Measurements from ENCODE around the gene STX8.

Gene STX8

DNA sequence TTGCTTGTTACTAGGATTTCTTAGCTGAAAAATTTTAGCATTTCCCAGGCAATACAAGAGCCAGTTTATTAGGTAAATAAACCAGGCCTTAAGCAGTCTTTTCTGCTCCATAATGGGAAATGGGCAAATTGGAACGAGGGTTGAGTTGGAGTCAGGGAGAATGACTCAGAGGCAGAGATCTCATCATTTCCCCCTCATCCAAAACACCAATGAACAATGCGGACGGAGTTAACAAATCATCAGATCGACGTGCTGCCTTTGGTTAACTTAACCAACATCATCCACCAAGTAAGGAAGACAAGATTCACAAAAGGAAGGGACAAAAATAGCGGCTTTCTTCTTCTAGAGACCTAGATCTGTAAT, 243.5 kb downstream of the STX8 start:
- no peak for DNase-seq

DNA sequence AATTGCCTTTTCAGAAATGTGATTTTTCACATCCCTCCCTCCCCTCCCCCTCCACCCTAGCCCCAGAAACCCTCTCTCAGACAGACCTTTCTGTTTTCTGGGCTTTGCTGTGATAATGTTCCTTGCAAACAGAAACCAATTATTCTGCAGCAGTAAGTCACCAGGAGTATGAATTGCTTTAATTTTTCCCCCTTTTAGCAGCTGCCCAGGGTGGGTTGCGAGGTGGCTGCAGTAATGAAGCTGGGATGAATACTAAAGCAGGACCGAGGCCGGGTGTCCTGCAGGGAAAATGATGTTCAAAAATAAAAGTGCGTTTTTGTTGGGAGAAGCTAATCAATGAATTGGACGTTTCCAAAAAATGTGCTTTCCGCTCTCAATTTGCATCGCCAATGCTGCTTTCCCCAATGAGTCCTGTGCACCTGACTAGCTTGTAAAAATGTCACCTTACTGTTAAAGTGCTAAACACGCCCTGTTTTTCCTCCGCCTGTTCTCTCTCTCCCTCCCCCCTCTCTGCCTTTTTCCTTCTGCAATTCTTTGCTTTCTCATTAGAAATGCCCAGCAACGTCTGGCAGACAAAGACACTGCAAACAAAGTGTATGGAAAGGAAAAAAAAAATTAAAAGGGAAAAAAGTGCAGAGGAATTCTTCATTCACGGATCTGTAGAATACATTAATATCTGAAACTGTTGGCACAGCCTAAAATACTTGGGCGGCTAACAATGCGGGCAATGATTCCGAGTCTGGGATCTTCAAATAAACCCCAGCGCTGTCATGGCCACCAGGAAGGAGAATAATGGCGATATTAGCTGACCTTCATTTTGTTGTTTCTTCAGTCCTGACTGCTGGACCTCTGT, 244.1 kb downstream of the STX8 start:
- no peak for DNase-seq

DNA sequence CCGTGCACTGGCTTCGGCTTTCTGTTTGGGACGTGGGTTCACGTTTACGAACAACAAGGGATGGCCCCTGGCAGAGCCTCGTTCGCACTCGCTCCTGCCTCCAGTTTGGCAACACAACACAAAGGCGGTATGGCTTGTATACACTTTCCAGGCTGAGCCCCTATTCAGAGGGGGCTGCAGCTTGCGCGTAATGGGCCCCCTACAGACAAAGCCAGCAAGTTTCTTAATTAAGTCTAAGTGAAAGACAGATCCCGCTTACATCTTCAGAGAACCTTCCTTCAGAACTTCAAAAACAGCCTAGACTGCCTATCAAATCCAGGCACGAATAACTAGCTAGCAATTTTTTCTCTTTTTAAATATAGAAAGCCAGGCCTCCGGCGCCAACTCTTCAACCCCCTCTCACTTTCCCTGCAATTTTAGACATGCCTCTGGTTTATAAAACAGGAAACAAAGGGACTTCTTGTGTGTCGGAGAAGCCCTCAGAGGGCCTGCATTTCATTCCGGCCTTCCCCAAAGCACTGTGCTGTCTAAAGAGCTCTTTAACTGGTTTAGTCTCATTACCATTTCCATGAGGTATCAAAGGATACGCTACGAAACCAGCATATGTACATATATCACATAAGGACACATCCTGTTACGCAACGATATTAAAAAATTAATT, 244.9 kb downstream of the STX8 start:
- DNase-seq = no peak

DNA sequence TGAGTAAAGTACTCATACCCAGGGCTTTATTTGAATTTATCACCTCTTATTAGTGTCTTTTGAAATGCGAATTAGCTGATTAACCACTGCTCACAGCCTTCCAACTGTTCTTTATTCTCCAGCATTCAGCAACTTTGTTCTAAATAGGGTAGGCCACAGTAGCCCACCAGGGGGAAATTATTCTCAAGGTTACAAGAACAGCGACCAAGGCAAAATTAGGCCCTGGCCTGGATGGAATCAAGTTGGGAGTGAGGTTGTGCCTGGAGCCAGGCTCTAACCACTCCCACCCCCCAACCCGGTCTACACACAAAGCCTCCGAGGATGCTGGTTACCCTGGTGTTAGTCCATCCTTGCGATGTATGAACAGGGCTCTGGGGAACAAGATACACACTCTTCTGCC, 245.5 kb downstream of the STX8 start:
- no peak for DNase-seq

DNA sequence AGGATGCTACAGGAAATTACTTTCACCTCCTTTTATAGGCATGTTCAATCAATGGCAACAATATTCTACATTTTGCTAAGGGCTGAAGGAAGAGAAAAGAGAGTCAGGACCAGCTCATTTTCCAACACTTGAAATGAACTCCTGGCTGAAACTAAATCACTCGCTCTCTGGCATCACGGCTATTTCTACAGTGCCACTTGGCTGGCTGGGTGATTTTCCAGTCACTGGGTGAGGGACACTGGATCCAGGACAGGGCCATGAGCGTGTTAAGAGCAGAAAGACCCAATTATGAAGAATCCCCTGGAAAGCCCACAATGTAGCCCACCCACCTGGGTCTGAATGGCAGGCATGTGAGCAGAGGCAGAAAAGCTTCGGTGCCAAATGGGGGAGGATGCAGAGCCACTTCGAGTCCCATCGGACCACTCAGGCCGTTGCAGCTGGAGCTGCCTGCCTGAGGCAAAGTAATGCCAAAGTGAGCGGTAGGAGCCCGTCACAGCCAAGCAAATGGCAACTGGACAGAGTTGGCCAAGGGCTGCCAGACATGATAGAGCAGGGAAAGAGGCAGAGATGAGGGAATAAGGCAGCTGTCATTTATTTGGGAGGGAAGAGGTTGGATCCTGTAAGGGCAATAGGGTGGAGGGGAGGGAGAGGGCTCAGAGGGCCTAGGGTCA, 246.2 kb downstream of the STX8 start:
- DNase-seq = no peak

DNA sequence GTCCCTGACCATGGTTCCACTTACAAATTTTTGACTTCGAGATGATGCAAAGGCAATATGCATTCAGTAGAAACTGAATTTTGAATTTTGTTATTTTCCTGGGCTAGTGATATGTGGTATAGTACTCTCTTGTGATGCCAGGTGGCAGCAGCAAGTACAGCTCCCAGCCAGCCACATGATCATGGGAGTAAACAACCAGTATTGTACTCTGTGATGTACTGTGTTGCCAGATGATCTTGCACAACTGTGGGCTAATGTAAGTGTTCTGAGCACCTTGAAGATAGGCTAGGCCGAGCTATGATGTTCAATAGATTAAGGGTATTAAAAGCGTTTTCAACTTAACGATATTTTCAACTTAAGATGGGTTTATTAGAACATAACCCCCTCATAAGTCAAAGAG, 250.8 kb downstream of the STX8 start:
- no peak for DNase-seq

DNA sequence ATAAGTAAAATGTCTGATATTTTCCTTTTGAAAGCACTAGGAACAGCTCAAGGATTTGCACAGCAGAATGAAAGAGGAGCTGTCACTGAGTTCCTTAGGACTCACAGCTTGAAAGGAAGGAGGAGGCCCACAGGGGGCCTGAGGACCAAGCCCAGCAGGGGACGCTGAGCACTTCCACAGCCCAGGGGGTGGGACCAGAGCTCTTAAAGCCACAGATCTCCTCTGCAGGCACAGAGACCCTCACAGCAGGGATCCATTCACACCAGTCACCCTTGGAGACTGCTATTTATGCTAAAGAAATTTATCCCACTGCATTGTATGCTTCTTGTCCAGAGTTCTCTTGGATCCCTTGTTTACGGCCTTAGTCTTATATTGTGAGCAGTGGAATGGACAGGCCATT, 253.3 kb downstream of the STX8 start:
- no peak for DNase-seq

DNA sequence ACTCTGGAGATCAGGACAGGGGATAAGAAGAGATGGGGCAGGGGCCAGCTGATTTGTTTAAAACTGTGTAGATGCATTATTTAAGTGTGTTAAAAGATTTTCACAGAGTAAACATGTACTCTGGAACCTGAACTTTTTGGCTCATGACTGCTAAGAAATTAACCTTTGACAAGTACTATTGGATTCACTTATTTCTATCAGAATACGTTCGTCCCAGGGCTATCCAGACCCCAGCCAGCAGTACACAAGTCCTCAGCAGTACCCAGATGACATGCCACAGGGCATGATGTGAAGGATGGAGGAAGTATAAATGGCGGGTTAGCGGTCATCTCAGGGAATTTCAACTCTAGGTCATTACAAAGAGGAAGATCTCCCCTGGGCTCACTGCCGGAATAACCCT, 253.7 kb downstream of the STX8 start:
- no peak for DNase-seq

DNA sequence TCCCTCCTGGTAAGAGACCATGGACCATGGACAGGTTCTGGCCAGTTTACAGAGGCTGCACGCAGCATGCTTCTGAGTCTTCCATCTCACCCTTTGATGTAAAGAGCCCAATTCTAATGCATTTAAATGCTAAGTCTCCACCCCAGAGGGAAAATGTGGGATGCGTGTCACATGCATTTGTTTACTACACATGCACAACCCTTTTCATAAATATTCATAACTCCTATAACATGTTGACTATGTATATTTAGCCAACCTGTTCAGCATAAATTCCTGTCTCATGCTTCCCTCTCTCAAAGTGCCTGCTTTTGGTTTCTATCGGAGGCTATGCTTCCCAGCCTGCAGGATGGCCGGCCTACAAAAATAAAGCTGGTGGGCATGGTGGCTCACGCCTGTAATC, 260.3 kb downstream of the STX8 start:
- no peak for DNase-seq

DNA sequence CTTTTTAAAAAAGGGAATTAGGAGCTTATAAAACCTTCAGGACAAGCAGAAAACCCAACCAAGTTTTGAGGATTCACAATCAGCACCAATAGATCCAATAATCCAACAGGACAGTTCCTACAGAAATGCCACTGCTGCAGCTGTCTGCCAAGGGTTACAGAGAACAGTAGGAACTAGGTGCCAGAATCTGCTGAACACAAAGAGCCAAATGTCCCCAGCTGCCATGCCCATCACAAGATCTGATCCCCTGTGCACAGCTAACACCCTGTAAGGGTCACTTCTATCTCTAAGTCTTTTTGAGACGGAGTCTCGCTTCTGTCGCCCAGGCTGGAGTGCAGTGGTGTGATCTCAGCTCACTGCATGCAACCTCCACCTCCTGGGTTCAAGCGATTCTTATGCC, 262.3 kb downstream of the STX8 start:
- no peak for DNase-seq

DNA sequence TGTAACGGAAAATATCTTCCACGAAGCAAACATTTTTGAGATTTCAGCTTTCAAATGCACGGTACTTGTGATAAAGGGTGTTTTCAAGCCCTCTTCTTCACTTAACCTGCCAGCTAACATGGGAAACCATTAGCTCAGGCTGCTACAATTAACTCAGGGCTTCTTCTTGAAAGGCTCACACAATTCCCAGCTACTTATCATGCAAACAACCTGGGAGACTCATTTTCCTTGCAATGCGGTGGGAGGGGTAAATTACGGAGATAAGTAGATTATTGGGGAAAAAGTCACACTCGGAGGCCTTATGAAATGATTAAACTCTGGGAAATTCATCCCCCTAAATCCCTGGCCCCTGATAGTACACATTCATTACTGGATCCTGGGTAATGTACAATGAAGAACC, 266.4 kb downstream of the STX8 start:
- DNase-seq = no peak

DNA sequence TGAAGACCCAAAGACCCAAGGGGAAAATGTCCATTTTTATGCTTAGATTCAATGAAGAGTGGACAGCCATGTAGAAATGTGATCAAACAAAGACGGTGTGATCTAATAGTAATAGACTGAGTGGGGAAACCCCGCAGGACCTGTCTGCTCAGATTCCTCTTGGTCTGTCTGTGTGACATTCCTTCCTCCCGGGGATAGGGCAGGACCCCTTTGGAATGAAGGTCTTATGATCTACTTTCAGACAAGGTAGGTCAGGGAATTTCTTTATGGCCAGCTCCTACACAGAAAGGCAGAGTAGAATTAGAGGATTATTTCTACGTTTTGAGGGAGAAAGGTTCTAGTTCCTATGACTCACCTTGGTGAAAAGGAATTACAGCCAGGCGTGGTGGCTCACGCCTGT, 267.6 kb downstream of the STX8 start:
- no peak for DNase-seq

DNA sequence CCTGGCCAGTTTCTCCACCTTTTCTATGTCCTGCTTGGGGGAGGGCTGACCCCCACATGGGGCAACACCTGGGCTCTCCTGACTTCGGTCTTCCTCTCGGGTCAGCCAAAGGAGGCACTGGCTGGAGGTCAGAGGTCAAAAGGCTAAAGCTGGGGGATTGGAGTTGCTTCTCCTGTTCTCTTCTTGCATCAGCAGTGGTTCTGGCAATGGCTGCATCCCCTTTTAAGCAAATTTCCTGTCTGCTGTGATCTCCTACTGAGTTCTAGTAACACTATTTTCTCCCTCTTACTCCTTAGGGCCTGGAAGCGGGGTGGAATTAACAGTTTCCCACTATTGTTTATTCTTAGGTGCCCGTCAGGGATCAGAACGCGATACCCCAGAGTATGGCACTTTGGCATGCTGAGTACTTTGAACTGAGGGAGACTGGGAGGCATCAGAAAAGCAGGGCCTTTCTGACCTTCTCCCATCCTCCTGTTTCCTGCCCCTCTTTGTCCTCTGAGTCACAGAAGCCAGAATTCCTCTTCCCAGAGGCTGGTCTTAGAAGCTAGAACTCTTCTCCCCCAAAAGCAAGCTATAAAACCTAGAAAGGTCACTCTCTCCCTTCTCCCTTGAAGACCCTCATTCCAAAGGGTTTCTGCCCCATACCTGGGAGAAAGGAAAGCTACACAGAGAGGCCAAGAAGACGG, 268.2 kb downstream of the STX8 start:
- peak; percentile 25 for DNase-seq

DNA sequence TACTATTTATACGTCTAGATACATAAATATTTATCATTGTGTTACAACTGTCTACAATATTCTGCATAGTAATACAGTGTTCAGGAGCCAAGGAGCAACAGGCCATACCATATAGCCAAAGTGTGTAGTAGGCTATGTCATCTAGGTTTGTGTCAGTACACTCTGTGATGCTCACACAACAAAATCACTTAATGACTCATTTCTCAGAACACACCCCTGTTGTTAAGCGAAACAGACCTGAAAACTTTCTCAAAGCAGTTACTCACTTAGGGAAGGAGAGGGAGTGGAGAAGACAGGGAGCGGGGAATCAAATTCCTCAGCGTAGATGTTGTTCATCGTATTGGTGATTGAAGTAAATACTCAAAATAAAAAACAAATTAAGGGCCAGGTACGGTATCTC, 269.5 kb downstream of the STX8 start:
- DNase-seq = no peak

DNA sequence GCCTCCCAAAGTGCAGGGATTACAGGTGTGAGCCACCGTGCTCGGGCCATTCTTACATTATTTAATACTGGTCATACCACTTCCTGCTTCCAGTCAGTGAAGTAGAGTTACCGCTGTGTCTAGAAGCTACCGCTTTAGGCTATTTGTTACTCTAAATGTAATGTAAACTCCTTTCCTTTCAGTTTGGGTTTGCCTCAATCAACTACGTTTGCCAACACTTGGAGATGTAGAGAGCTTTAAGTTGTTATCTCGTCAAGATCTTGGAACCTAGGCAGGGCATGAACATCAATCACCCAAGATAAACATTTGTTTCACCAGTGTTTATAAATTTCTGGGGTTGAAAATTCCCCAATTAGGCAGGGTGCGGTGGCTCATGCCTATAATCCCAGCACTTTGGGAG, 275.9 kb downstream of the STX8 start:
- no peak for DNase-seq

DNA sequence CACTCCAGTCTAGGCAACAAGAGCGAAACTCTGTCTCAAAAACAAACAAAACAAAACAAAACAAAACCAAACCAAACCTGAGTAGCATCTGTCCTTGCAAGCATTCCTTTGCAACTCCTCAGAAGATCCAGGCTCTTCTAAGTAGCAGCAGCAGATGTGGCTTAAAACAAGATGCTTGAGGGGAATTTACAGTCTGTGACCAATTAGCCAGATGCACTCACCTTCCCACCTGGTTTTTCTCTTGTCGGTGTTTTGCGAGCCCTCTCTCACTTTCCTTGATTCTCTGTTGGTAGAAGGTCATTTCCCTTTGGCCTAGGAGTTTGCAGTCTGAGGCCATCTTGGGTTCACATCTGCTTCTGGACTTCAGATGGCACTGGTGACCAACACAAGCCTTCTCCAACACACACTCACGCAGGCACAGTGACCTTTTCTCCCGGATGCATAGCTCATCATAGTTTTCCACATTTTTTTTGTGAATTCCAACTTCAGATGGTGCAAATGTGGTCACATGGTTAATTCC, 276.8 kb downstream of the STX8 start:
- no peak for DNase-seq

DNA sequence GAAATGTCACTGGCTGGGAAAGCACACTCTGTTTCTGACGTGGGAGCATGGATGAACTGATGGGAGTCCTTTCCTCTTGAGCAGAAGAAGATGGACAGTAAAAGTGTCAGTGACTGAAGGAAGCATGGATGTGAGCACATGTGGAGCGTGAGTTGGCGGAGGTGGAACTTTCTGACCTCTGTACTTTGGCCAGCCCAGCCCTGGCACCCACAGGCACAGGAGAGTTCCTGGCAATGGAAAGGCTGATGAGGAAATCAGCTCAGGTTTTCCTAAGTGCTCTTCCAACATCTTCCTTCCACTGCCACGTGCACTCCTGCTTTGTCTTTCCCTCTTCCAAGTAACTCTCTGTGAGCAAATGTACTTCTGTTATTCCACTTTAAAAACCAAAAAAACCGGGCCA, 277.5 kb downstream of the STX8 start:
- DNase-seq = no peak

DNA sequence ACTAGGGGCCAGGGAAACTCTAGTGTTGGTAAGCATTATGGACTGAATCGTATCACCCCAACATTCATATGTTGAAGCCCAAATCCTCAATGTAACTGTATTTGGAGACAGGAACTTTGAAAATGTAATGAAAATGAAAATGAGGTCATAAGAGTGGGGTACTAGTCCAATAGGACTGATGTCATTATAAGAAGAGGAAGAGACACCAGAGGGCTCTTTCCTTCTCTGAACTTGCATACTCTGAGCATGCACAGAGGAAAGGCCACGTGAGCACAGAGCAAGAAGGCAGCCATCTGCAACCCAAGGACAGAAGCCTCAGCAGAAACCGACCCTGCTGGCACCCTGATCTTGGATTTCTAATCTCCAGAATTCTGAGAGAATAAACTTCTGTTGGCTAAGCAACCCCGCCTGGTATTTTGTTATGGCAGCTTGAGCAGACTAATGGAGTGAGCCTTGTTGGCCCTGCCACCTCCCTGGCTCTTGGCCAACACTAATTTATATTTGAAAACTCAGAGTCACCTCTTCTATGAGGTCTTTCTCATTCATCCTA, 280.9 kb downstream of the STX8 start:
- DNase-seq = peak; percentile 34

DNA sequence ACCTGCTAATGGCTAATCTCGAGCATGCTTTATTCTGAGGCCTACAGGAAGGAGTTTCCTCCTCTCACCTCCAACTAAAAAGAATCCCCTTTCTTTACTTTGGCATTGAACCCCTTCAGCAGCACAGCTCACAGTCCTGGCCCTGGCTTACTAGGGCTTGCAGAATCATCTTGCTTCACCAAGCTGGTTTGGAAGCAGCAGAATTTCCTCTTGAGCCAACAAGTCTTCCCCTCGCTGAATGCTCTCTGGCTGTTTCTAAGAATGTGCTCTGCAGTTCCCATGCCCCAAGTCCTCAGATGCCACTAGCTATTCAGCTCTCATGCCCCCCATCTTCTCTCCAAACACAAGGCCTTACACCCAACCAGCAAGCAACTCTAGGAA, 283.1 kb downstream of the STX8 start:
- DNase-seq = no peak

DNA sequence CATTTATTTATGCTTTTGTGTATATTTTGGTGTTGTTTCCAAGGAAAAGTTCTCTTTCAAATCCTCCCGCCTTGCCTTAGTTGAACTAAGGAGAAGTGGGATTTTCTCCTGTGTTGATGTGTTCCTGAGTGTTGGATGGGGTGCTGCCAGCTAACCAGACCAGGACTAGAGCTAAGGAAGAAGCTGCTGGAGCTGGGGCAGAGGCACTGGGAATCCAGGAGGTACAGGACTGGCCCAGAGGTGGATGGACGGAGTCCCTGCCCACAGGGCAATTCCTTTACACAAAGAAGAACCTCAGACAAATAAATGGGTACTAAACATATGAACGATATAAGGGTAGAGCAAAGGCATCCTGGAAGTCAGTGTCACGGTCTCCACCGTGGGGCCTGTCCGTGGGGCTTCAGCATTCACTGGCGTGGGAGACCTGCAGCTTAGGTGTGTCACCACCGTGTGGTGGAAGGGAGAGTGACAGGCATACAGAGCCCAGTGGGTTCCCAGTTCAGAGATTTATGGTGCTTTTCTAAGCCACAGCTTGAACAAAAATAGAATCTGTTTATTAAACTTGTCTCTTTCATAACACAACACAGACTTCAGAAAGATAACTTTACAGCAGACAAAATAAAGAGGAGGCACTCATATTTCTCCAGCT, 283.6 kb downstream of the STX8 start:
- peak; percentile 37 for DNase-seq

DNA sequence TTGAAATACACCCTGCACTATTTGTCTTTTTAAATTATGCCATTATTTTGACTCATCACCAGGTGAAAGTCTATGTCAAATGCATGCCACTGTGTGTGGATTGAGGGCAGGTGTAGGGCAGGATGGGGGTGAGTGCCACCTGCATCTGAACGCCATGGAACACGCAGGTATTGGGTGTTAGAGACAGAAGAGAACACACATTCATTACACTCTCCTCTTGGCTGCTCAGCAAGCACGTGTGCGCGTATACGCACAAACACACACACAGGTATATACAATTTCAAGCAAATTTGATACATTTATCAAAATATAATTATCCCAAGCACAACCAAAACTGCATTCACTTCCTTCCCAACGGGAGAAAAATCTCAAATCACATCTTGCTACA, 285.4 kb downstream of the STX8 start:
- DNase-seq = no peak

DNA sequence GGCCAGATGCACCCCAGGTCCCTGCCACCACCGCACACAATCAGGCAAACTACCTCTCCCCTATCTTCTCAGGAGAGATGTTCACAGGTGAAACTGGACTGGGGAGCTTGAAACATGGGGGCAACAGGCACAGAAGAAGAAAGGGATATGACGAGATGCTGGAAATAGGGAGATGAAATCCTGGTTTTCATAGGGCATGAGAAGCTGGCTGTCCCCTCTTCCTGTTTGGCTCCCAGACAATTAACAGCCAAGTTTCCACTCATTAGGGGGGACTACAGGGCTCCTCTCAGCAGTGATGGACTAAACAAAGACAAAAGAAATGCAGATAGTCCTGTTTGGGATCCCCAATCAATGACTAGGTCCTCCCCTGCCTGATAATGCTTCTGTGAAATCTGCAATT, 288.3 kb downstream of the STX8 start:
- no peak for DNase-seq

DNA sequence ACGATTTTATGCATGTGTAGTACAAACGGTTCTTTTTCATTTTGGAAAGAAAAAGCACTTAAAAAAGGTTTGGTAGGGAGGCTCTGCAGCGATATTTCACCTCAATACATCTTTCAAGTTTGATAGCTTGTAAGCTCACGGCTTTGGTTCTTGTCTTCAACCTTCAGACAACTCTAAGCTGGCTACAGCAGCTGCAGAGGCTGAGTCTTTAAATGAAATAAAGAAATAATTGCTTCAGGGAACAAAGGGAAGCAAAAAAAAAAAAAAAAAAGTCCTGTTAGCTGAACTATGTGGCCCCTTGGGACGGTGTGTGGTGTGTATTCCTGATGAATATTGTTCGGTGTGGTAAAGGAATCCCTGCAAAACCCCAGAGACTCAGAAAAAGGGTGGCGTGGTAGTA, 289.2 kb downstream of the STX8 start:
- no peak for DNase-seq
